Muscle layer of colon (tissue), 2 donors: ENCODE results near the gene RNLS.

Source experiments
- H3K27ac ChIP-seq: one replicate; pipeline ENCODE4 v1.7.0; 2013; ENCODE audit warnings: low read depth, mild to moderate bottlenecking, low read length, moderate library complexity
- H3K27me3 ChIP-seq, 2 donors: one replicate each; pipeline ENCODE4 v1.7.0; 2013; ENCODE audit warnings: low read length in 2 of 2, mild to moderate bottlenecking in 2 of 2; ENCODE audit not compliant: insufficient read depth in 2 of 2, control insufficient read depth in 1 of 2
- H3K36me3 ChIP-seq: one replicate; pipeline ENCODE4 v1.7.0; 2013; ENCODE audit warnings: mild to moderate bottlenecking, low read length; ENCODE audit not compliant: insufficient read depth
- H3K4me1 ChIP-seq: one replicate; pipeline ENCODE4 v1.7.0; 2013; ENCODE audit warnings: mild to moderate bottlenecking, low read length; ENCODE audit not compliant: insufficient read depth
- H3K4me3 ChIP-seq, 2 donors: one replicate each; pipeline ENCODE4 v1.7.0; 2013; ENCODE audit warnings: low read length in 2 of 2, low read depth in 1 of 2, mild to moderate bottlenecking in 1 of 2, moderate library complexity in 1 of 2
- H3K9ac ChIP-seq: one replicate; pipeline ENCODE4 v1.7.0; 2013; ENCODE audit warnings: low read length
- H3K9me3 ChIP-seq: one replicate; pipeline ENCODE4 v1.7.0; 2013; ENCODE audit warnings: mild to moderate bottlenecking, low read length
- donor health status: abdominal sarcoma.
- donor health status: Adenocarcinoma of cecum.

Gene RNLS

DNA sequence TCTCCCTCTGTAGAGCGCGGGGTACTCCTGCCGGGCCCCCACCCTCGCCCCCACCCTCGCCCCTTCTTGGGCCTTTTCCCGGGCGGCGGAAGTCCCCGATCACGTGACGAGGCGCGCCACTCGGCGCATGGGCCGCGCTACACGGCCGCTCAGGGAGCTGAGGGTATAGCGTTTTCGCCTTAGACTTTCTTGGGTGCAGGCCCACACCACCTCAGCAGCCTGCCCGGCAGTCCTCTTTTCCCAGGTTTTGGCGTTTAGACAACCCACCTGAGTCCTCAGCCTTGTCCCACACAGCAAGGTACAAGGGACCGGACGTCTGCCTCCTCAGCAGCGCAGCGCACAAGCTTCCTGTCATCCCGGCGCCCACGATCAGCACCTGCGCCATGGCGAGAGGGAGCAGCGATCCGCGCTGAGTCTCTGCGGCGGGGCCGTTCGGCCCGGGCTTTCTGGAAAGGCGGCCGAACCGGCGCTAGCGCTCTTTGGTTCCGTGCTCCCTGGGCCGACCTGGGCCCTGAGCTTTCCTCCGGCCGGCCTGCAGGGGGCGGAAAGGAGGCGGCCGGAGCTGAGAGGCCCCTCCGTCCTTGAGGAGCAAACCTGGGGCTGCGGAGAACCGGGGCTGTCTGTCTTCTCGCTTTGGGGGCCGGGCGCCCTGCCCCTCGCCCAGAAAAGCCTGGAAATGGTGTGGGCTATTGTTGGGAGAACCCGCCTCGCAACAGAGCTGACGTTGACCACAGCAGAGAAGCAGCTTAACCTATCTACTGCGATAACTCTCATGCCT lies at the start of gene RNLS:
Gene RNLS (minus strand): TSS at position 513 of the 778 bp plus-strand sequence.
- Histone ChIP-seq H3K9me3 (no peaks in the 10 kb centered on the region), H3K4me1 (peaks cover 12% of the 10 kb centered on the region), H3K27me3 (no peaks in the 10 kb centered on the region), H3K27ac (peak within 1 kb of the TSS; percentile 89), H3K36me3 (no peaks in the 10 kb centered on the region), H3K4me3 (peak within 1 kb of the TSS; percentile 51 to 86), H3K9ac (peak within 1 kb of the TSS; percentile 74)

DNA sequence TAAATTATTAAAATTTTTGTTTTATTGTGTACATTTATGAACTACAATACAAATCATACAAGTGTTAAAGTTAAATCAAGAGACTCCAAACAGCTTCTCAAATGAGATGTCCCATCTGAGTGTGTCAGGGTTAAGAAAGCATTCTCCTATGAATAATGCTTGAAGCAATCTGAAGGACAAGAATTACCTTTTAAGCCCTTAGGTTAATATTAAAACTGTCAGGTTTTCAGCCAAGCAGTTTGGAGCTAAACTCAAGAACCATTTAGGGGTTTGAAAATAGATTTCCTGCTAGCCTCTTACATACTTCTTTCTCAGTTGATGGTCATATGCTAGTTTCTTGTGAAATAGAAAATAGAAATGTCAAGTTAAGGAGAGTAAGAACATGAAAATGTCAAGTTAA lies 41.7 kb upstream of the RNLS start:
- no peak overlapping the region for H3K4me3 ChIP-seq
- no peaks in the 10 kb centered on the region for H3K4me1 ChIP-seq
- H3K9ac ChIP-seq = no peak overlapping the region
- no peaks in the 10 kb centered on the region for H3K36me3 ChIP-seq
- H3K9me3 ChIP-seq = no peaks in the 10 kb centered on the region
- H3K27ac ChIP-seq = no peak overlapping the region
- H3K27me3 ChIP-seq = no peaks in the 10 kb centered on the region

DNA sequence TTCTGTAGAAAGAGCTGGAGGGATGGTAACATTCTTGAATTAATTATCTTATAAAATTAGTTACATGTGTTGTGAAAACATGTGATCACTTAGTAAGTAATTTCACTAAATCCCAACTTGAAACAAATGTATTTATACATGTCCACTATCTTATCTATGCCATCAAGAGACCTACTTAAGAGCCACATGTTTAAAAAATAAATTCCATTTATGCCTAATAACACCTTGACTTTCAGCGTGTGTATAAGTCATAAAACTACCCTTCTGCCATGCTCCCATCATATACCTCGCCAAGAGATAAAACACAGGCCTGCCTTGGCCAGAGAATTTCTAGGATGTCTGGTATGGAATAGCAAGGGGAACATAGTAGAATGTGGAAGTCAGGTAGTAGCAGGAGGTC lies 40.7 kb upstream of the RNLS start:
- H3K9ac ChIP-seq = no peak overlapping the region

DNA sequence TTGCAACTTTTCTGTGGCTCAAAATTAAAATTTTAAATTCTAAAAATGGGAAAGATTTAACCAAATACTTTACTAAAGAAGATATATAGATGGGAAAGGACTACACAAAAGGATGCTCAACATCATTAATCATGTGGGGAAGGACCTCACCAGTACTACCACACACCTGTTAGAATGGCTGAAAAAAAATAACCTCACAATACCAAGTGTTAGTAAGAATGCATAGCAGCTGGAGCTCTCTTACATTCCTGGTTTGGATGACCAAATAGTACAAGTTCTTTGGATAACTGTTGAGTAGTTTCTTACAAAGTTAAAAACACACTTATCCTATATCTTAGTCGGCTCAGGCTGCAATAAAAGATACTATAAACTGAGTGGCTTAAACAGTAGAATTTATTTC lies 37.3 kb upstream of the RNLS start:
- H3K4me3 ChIP-seq = no peak overlapping the region
- H3K36me3 ChIP-seq = no peaks in the 10 kb centered on the region
- no peaks in the 10 kb centered on the region for H3K4me1 ChIP-seq
- H3K27me3 ChIP-seq = no peaks in the 10 kb centered on the region
- no peak overlapping the region for H3K9ac ChIP-seq
- H3K9me3 ChIP-seq = no peaks in the 10 kb centered on the region
- H3K27ac ChIP-seq = no peak overlapping the region

More for the DNA sequence above, 40.7 kb upstream of the RNLS start:
- no peaks in the 10 kb centered on the region for H3K27me3 ChIP-seq
- no peaks in the 10 kb centered on the region for H3K36me3 ChIP-seq
- no peak overlapping the region for H3K27ac ChIP-seq
- no peaks in the 10 kb centered on the region for H3K9me3 ChIP-seq
- no peak overlapping the region for H3K4me3 ChIP-seq
- H3K4me1 ChIP-seq = no peaks in the 10 kb centered on the region

GRCh38 chr10:88618496-88618895 lies 35.4 kb upstream of the RNLS start:
- H3K36me3 ChIP-seq = no peaks in the 10 kb centered on the region
- no peaks in the 10 kb centered on the region for H3K4me1 ChIP-seq
- H3K27me3 ChIP-seq = no peaks in the 10 kb centered on the region
- no peak overlapping the region for H3K9ac ChIP-seq
- no peak overlapping the region for H3K27ac ChIP-seq
- no peaks in the 10 kb centered on the region for H3K9me3 ChIP-seq
- H3K4me3 ChIP-seq = no peak overlapping the region

DNA sequence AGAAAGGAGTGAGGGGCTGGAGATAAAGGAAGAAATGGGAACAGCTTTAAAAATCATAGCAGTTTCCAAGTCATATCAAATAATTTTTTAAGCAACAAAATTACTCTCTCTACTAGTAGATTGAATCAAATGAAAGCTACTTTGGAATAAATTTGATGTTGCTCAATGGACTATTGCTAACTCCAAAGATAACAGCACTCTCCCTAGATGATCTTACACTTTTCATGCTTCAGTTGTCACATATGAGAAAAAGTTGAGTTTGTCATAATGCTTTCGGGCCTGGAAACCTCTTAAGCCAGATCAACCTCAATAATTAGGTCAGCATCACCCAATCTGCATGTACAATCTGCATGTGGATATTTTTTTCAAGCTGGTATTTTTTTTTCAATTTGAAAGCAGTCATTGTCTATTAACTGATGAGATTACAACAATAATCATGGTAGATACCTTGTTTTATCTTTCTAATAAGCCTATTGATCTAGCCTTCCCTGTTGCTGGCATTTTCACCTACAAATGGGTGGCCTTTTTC lies 34.7 kb upstream of the RNLS start:
- H3K4me3 ChIP-seq = no peak overlapping the region
- H3K36me3 ChIP-seq = no peaks in the 10 kb centered on the region
- no peaks in the 10 kb centered on the region for H3K27me3 ChIP-seq
- H3K9ac ChIP-seq = no peak overlapping the region
- no peaks in the 10 kb centered on the region for H3K4me1 ChIP-seq
- no peaks in the 10 kb centered on the region for H3K9me3 ChIP-seq
- no peak overlapping the region for H3K27ac ChIP-seq

DNA sequence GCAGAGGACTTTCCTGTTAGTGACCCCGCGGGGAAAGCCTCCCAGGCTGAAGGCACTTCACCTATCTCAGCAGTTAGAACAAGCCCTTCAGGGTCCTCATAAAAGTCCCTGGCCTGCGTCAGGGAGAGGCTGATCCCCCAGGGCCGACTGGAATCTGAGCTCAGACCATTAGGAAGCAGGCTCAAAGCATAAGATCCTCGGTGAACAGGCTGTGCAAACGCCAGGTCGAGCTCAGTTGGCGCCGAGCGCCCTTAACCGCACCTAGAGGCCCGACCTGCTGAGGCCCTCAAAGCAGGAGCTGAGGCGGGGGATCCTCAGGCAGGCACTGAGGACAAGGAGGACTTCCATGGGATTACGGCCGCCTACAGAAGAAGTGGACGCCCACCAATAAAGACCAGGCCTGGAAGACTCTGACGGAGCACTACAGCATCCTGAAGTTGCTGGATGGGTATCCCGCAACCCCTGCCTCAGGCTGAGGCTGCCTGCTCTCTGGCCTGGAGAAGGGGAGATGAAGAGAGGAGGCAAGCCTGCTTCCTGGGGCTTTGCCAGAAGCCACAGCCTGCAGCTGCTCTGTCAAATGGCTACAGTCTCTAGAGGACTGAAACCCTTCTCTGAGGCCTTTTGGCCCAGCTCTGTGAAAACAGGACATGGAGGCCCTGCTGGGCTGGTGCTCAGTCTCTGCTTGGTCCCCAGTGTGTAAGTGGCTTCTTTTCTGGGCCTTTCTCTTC lies 33.3 kb upstream of the RNLS start:
- Histone ChIP-seq H3K27ac (no peak overlapping the region), H3K9ac (no peak overlapping the region), H3K4me3 (no peak overlapping the region), H3K9me3 (no peaks in the 10 kb centered on the region), H3K27me3 (no peaks in the 10 kb centered on the region), H3K4me1 (no peaks in the 10 kb centered on the region), H3K36me3 (no peaks in the 10 kb centered on the region)

GRCh38 chr10:88608780-88609179 lies 25.7 kb upstream of the RNLS start:
- Histone ChIP-seq H3K9ac (no peak overlapping the region), H3K4me3 (no peak overlapping the region), H3K27ac (no peak overlapping the region), H3K36me3 (no peaks in the 10 kb centered on the region), H3K4me1 (no peaks in the 10 kb centered on the region), H3K27me3 (no peaks in the 10 kb centered on the region), H3K9me3 (no peaks in the 10 kb centered on the region)

DNA sequence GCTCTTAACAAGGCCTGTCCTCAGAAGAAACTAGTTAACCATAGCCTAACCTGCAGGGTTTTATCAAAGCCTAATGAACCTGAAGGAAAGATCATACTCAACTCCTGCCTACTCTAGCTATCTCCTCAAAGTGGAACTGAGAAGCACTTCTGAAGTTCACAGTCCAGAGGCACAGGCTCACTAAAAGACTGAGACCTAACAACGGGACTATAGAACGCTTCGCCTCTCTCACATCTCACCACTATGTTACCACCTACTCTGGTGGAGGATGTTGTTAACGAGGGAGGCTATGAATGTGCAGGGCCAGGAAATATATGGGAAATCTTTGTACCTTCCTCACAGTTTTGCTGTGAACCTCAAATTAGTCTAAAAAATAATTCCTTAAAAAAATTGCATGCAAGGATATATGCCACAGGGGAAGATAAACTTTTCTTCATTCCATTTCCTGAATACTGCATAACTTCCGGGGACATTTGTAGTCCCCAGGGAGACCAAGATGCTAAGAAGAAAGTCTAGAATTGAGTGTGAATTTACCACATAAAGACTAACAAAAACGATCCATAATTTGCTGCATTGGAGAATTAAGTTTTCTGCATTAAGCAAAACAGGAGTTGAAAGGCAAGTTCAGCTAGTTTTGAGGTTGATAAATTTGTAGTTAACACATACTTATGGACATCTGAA lies 25.1 kb upstream of the RNLS start:
- Histone ChIP-seq H3K4me1 (no peaks in the 10 kb centered on the region), H3K4me3 (no peak overlapping the region), H3K27ac (no peak overlapping the region), H3K36me3 (no peaks in the 10 kb centered on the region), H3K27me3 (no peaks in the 10 kb centered on the region), H3K9me3 (no peaks in the 10 kb centered on the region), H3K9ac (no peak overlapping the region)

DNA sequence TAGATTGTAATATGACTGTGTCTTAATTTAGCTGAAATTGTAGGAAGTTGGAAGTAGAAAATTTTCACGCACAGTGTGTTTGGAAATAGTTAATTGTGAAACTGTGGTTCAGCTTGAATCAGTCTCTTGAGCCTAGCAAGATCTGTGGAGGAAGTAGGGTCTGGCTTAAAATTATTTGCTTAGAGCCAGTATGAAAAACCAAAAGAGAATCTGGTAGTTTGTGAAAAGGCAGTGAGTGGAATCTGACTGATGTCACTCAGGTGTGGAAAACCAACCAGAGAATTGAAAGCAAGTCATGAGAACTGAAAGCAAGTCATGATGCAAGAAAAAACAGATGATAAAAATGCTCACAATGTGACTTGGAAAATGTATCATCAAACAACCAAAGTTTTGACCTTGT lies 14.9 kb upstream of the RNLS start:
- no peak overlapping the region for H3K9ac ChIP-seq
- H3K4me1 ChIP-seq = no peaks in the 10 kb centered on the region
- H3K27ac ChIP-seq = no peak overlapping the region
- H3K4me3 ChIP-seq = no peak overlapping the region
- no peaks in the 10 kb centered on the region for H3K27me3 ChIP-seq
- H3K9me3 ChIP-seq = no peaks in the 10 kb centered on the region
- no peaks in the 10 kb centered on the region for H3K36me3 ChIP-seq

- Histone ChIP-seq H3K4me1 (no peaks in the 10 kb centered on the region), H3K4me3 (no peak overlapping the region), H3K9me3 (no peaks in the 10 kb centered on the region), H3K27me3 (no peaks in the 10 kb centered on the region), H3K27ac (no peak overlapping the region), H3K9ac (no peak overlapping the region), H3K36me3 (no peaks in the 10 kb centered on the region)
Observed at GRCh38 chr10:88594482-88594881, 11.4 kb upstream of the RNLS start.
